OCI-LY7 (cell line): Measurements from ENCODE around the gene CCT2. TPM values are rescaled to one million over a fixed set of nuclear protein-coding genes. Genes with fewer than 3 reads are reported as not detected.

Experiments
- BruUV-seq: library from RNA; stranded (reverse); fragments of 400-500 nt; replicated peaks from 2 replicates; lab custom pipeline; 2021; lab: Mats Ljungman, UMichigan
- CTCF ChIA-PET: fragments of 300-600 bp; sonication (Branson Sonifier 250); formaldehyde crosslinking; loops from one replicate; lab custom pipeline; 2022; ENCODE audit warnings: antibody characterized with exemption; ENCODE audit not compliant: unreplicated experiment; lab: Charles Lee
- POLR2A ChIA-PET: fragments of 300-600 bp; sonication (Branson Sonifier 250); formaldehyde crosslinking; loops from one replicate; lab custom pipeline; 2022; ENCODE audit warnings: antibody characterized with exemption; lab: Charles Lee
- DNase-seq: peaks from one replicate; pipeline ENCODE4 v3.0.0-alpha.2; 2015; ENCODE audit warnings: low spot score
- H2AFZ ChIP-seq: fragments of 200-600 bp; sonication (generic), shearing (Covaris generic); 2 replicates; pipeline ENCODE4 v1.6.1; 2014; ENCODE audit warnings: mild to moderate bottlenecking, antibody characterized with exemption, low read length, moderate library complexity
- H3K27ac ChIP-seq: fragments of 200-600 bp; sonication (generic); 2 replicates; pipeline ENCODE4 v1.5.1; 2014; ENCODE audit warnings: mixed run types, low read depth, mild to moderate bottlenecking, moderate library complexity, low read length, inconsistent platforms; ENCODE audit not compliant: poor library complexity, severe bottlenecking
- H3K36me3 ChIP-seq: fragments of 200-600 bp; sonication (generic); 2 replicates; pipeline ENCODE4 v1.6.1; 2014; ENCODE audit warnings: mild to moderate bottlenecking, antibody characterized with exemption, low read length, moderate library complexity, mixed read lengths; ENCODE audit not compliant: insufficient read depth
- H3K4me1 ChIP-seq: fragments of 200-600 bp; sonication (generic); 2 replicates; pipeline ENCODE4 v1.5.1; 2014; ENCODE audit warnings: mild to moderate bottlenecking, low read length; ENCODE audit not compliant: insufficient read depth, poor library complexity, severe bottlenecking
- H3K4me2 ChIP-seq: fragments of 200-600 bp; sonication (generic); 2 replicates; pipeline ENCODE4 v1.6.1; 2014; ENCODE audit warnings: mild to moderate bottlenecking, low read length
- H3K4me3 ChIP-seq: fragments of 200-600 bp; sonication (generic); 2 replicates; pipeline ENCODE4 v1.5.1; 2014; ENCODE audit warnings: mild to moderate bottlenecking, low read depth, low read length; ENCODE audit not compliant: poor library complexity, severe bottlenecking
- H3K79me2 ChIP-seq: fragments of 200-600 bp; sonication (generic); 2 replicates; pipeline ENCODE4 v1.6.1; 2016; ENCODE audit warnings: low read depth, mild to moderate bottlenecking, low read length, moderate library complexity, mixed read lengths; ENCODE audit not compliant: insufficient read depth
- H3K9me2 ChIP-seq: fragments of 200-600 bp; sonication (generic); 2 replicates; pipeline ENCODE4 v1.6.1; 2016; ENCODE audit warnings: mild to moderate bottlenecking, low read length, mixed read lengths; ENCODE audit not compliant: insufficient read depth
- H3K9me3 ChIP-seq: fragments of 200-600 bp; sonication (generic); 2 replicates; pipeline ENCODE4 v1.6.1; 2014; ENCODE audit warnings: mild to moderate bottlenecking, mixed run types, low read length, mixed read lengths
- H4K20me1 ChIP-seq: fragments of 200-600 bp; sonication (generic); 2 replicates; pipeline ENCODE4 v1.6.1; 2014; ENCODE audit warnings: mild to moderate bottlenecking, antibody characterized with exemption, low read length, moderate library complexity, mixed read lengths; ENCODE audit not compliant: insufficient read depth
- EZH2phosphoT487 ChIP-seq: fragments of 200-600 bp; sonication (generic); IDR thresholded peaks from 2 replicates; pipeline ENCODE4 v1.6.1; 2018; ENCODE audit warnings: low read depth, borderline replicate concordance, mild to moderate bottlenecking, mixed run types, antibody characterized with exemption, low read length, moderate library complexity, mixed read lengths
- intact Hi-C: fragments of 100-400 bp; cut with micrococcal nuclease; formaldehyde crosslinking; loops from one replicate; pipeline ENCODE4 v1.10.0; 2022; ENCODE audit not compliant: unreplicated experiment
- total RNA-seq, 2 experiments: library from RNA; depleted of rRNA in 1 of 2; stranded (reverse); fragments of >200 nt in 1 of 2; shearing (Covaris generic) in 1 of 2; gene quantifications; 2 replicates each; pipeline ENCODE4 v1.2.3, GENCODE V29; 2014 to 2022
- TF ChIP-seq, protein P1 (sequence below): fragments of 200-600 bp; sonication (generic); conservative IDR thresholded peaks from 2 replicates; pipeline ENCODE4 v1.5.1; 2014; ENCODE audit warnings: mild to moderate bottlenecking, antibody characterized with exemption, low read length, moderate library complexity, mixed read lengths

Gene CCT2
- total RNA-seq, 2 experiments from 2014 or later: 248 to 317 TPM

DNA sequence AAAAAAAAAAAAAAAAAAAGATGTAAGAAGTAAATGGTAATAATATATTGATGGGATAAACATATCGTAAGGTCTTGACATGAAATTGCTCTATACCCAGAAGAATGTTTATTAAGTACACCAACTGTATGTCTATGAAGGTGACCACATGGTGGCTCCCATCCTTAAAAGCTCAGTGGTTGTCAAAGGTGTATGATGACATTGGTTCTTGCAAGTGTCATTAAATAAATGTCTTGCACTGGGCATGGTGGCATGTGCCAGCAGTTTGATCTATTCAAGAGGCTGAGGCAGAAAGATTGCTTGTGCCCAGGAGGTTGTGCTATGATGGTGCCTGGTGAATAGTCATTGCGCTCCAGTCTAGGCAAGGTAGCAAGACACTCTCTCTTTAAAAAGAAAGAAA lies 10.4 kb downstream of the CCT2 start:
- H3K4me3 ChIP-seq: no peak overlapping the region
- TF ChIP-seq, protein P1, sequence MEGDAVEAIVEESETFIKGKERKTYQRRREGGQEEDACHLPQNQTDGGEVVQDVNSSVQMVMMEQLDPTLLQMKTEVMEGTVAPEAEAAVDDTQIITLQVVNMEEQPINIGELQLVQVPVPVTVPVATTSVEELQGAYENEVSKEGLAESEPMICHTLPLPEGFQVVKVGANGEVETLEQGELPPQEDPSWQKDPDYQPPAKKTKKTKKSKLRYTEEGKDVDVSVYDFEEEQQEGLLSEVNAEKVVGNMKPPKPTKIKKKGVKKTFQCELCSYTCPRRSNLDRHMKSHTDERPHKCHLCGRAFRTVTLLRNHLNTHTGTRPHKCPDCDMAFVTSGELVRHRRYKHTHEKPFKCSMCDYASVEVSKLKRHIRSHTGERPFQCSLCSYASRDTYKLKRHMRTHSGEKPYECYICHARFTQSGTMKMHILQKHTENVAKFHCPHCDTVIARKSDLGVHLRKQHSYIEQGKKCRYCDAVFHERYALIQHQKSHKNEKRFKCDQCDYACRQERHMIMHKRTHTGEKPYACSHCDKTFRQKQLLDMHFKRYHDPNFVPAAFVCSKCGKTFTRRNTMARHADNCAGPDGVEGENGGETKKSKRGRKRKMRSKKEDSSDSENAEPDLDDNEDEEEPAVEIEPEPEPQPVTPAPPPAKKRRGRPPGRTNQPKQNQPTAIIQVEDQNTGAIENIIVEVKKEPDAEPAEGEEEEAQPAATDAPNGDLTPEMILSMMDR: 0 out of 2 replicates have a peak, but pooled peaks have one; percentile 10
- no peak for TF ChIP-seq EZH2phosphoT487
- no peak for DNase-seq
- BruUV-seq: no TSS peak
- no peaks in the 10 kb centered on the region for H3K9me3 ChIP-seq
- peaks cover 7% of the 10 kb centered on the region; the same call in 1 of the 2 replicates for H4K20me1 ChIP-seq
- no peaks in the 10 kb centered on the region for H3K4me1 ChIP-seq
- no peak overlapping the region for H2AFZ ChIP-seq
- ChIA-PET CTCF (no interaction called here), POLR2A (interaction anchor here (1.4 kb wide), 1 partner anchor 32 kb away, joined by 4 read pairs; no protein-coding TSS in a partner anchor)
- H3K4me2 ChIP-seq: no peak overlapping the region
- no peaks in the 10 kb centered on the region for H3K9me2 ChIP-seq
- no peak overlapping the region for H3K27ac ChIP-seq
- intact Hi-C loops: no loop called here
- peaks cover 24% of the 10 kb centered on the region; the same call in 1 of the 2 replicates for H3K79me2 ChIP-seq
- H3K36me3 ChIP-seq: peaks cover 100% of the 10 kb centered on the region

- H3K4me2 ChIP-seq: no peak overlapping the region
- no peaks in the 10 kb centered on the region for H3K4me1 ChIP-seq
- H3K9me2 ChIP-seq: no peaks in the 10 kb centered on the region
- peaks cover 14% of the 10 kb centered on the region; the same call in 1 of the 2 replicates for H3K79me2 ChIP-seq
- H3K9me3 ChIP-seq: no peaks in the 10 kb centered on the region
- POLR2A ChIA-PET: interaction anchor here (1.1 kb wide), 1 partner anchor 299 kb away, joined by 4 read pairs; no protein-coding TSS in a partner anchor
- intact Hi-C loops: no loop called here
- no peak for DNase-seq
- peaks cover 7% of the 10 kb centered on the region; the same call in 1 of the 2 replicates for H4K20me1 ChIP-seq
- no TSS peak for BruUV-seq
- peaks cover 100% of the 10 kb centered on the region for H3K36me3 ChIP-seq
- no peak overlapping the region for H3K4me3 ChIP-seq
- H3K27ac ChIP-seq: no peak overlapping the region
- CTCF ChIA-PET: interaction anchor here (0.6 kb wide), 1 partner anchor 67 kb away, joined by 3 read pairs; no protein-coding TSS in a partner anchor
- TF ChIP-seq, protein P1: no peak
- no peak for TF ChIP-seq EZH2phosphoT487
- H2AFZ ChIP-seq: no peak overlapping the region
These were observed 13.0 kb downstream of the CCT2 start for GRCh38 chr12:69598174-69598753.

GRCh38 chr12:69600804-69601203 lies 15.5 kb downstream of the CCT2 start:
- TF ChIP-seq, protein P1: no peak
- TF ChIP-seq EZH2phosphoT487: no peak
- ChIA-PET CTCF (no interaction called here), POLR2A (interaction anchor here (0.6 kb wide), 1 partner anchor 101 kb away, joined by 3 read pairs; no protein-coding TSS in a partner anchor)
- H4K20me1 ChIP-seq: 0 out of 2 replicates have a peak, but pooled peaks cover 7% of the 10 kb centered on the region
- DNase-seq: no peak
- no peak overlapping the region for H3K4me3 ChIP-seq
- H2AFZ ChIP-seq: no peak overlapping the region
- H3K36me3 ChIP-seq: peaks cover 85% of the 10 kb centered on the region
- no peak overlapping the region for H3K4me2 ChIP-seq
- no peaks in the 10 kb centered on the region for H3K9me2 ChIP-seq
- no TSS peak for BruUV-seq
- H3K9me3 ChIP-seq: no peaks in the 10 kb centered on the region
- intact Hi-C loops: no loop called here
- H3K4me1 ChIP-seq: no peaks in the 10 kb centered on the region
- H3K79me2 ChIP-seq: 0 out of 2 replicates have a peak, but pooled peaks cover 6% of the 10 kb centered on the region
- no peak overlapping the region for H3K27ac ChIP-seq
